H9 (cell line): Measurements from ENCODE around the gene FUT8. TPM values are rescaled to one million over a fixed set of nuclear protein-coding genes. Genes with fewer than 3 reads are reported as not detected.

Experiments
- DNase-seq: peaks from one replicate; pipeline ENCODE4 v3.0.0-alpha.2; 2017
- H2AFZ ChIP-seq: one replicate; pipeline ENCODE4 v1.6.1; 2013; ENCODE audit warnings: mild to moderate bottlenecking, low read length, control low read depth, moderate library complexity
- H2AK5ac ChIP-seq: 2 replicates; pipeline ENCODE4 v1.6.1; 2013; ENCODE audit warnings: low read length, control low read depth, mixed read lengths; ENCODE audit not compliant: insufficient read length
- H2BK120ac ChIP-seq: one replicate; pipeline ENCODE4 v1.6.1; 2013; ENCODE audit warnings: low read depth, mild to moderate bottlenecking, low read length, control low read depth, inconsistent platforms; ENCODE audit not compliant: poor library complexity, severe bottlenecking
- H2BK12ac ChIP-seq: 2 replicates; pipeline ENCODE4 v1.6.1; 2013; ENCODE audit warnings: low read length, control low read depth, mixed read lengths, low read depth; ENCODE audit not compliant: insufficient read length
- H2BK15ac ChIP-seq: 2 replicates; pipeline ENCODE4 v1.6.1; 2013; ENCODE audit warnings: low read depth, low read length, control low read depth
- H2BK20ac ChIP-seq: one replicate; pipeline ENCODE4 v1.6.1; 2013; ENCODE audit warnings: low read depth, mild to moderate bottlenecking, low read length, control low read depth, inconsistent platforms; ENCODE audit not compliant: poor library complexity, severe bottlenecking
- H2BK5ac ChIP-seq: 2 replicates; pipeline ENCODE4 v1.6.1; 2013; ENCODE audit warnings: low read length, control low read depth, mixed read lengths; ENCODE audit not compliant: insufficient read length
- H3K14ac ChIP-seq: 2 replicates; pipeline ENCODE4 v1.6.1; 2013; ENCODE audit warnings: low read length, control low read depth; ENCODE audit not compliant: insufficient read depth
- H3K18ac ChIP-seq: 2 replicates; pipeline ENCODE4 v1.6.1; 2013; ENCODE audit warnings: low read depth, mild to moderate bottlenecking, mixed read lengths, low read length, control low read depth; ENCODE audit not compliant: insufficient read length
- H3K23ac ChIP-seq: 2 replicates; pipeline ENCODE4 v1.6.1; 2013; ENCODE audit warnings: low read length, control low read depth, mixed read lengths, low read depth; ENCODE audit not compliant: insufficient read length
- H3K23me2 ChIP-seq: 2 replicates; pipeline ENCODE4 v1.6.1; 2013; ENCODE audit warnings: low read depth, mild to moderate bottlenecking, mixed read lengths, low read length, control low read depth; ENCODE audit not compliant: insufficient read length, poor library complexity, severe bottlenecking
- H3K27ac ChIP-seq: 2 replicates; pipeline ENCODE4 v1.5.1; 2013; ENCODE audit warnings: low read length, control low read depth, mixed read lengths, low read depth; ENCODE audit not compliant: insufficient read length
- H3K27me3 ChIP-seq: 2 replicates; pipeline ENCODE4 v1.6.1; 2013; ENCODE audit warnings: low read length, control low read depth, inconsistent platforms; ENCODE audit not compliant: insufficient read depth
- H3K4ac ChIP-seq: 2 replicates; pipeline ENCODE4 v1.6.1; 2013; ENCODE audit warnings: low read depth, mild to moderate bottlenecking, control low read depth, inconsistent platforms, low read length, moderate library complexity
- H3K4me1 ChIP-seq: 2 replicates; pipeline ENCODE4 v1.6.1; 2013; ENCODE audit warnings: low read length, control low read depth, inconsistent platforms; ENCODE audit not compliant: insufficient read depth
- H3K4me2 ChIP-seq: 2 replicates; pipeline ENCODE4 v1.6.1; 2013; ENCODE audit warnings: low read length, control low read depth, mixed read lengths; ENCODE audit not compliant: insufficient read length, insufficient read depth
- H3K56ac ChIP-seq: 2 replicates; pipeline ENCODE4 v1.6.1; 2013; ENCODE audit warnings: low read depth, mild to moderate bottlenecking, mixed read lengths, low read length, control low read depth; ENCODE audit not compliant: insufficient read length
- H3K79me1 ChIP-seq: 2 replicates; pipeline ENCODE4 v1.6.1; 2013; ENCODE audit warnings: low read depth, mild to moderate bottlenecking, moderate library complexity, low read length, control low read depth, inconsistent platforms; ENCODE audit not compliant: insufficient read depth, poor library complexity, severe bottlenecking
- H3K79me2 ChIP-seq: 2 replicates; pipeline ENCODE4 v1.6.1; 2013; ENCODE audit warnings: low read length, control low read depth, inconsistent platforms; ENCODE audit not compliant: insufficient read depth
- H3K9ac ChIP-seq: 2 replicates; pipeline ENCODE4 v1.6.1; 2013; ENCODE audit warnings: low read length, control low read depth, mixed read lengths; ENCODE audit not compliant: insufficient read length; ENCODE audit errors: extremely low read depth
- H3K9me3 ChIP-seq: one replicate; pipeline ENCODE4 v1.6.1; 2013; ENCODE audit warnings: low read depth, low read length, inconsistent platforms; ENCODE audit not compliant: control insufficient read depth
- H3T11ph ChIP-seq: one replicate; pipeline ENCODE4 v1.6.1; 2013; ENCODE audit warnings: mild to moderate bottlenecking, low read length, control low read depth, inconsistent platforms
- H4K20me1 ChIP-seq: one replicate; pipeline ENCODE4 v1.6.1; 2013; ENCODE audit not compliant: control insufficient read depth, insufficient read length, insufficient read depth
- H4K5ac ChIP-seq: 2 replicates; pipeline ENCODE4 v1.6.1; 2013; ENCODE audit warnings: low read depth, mild to moderate bottlenecking, mixed read lengths, low read length, control low read depth; ENCODE audit not compliant: insufficient read length
- H4K8ac ChIP-seq: replicated peaks from 2 replicates; pipeline ENCODE4 v1.6.1; 2013; ENCODE audit warnings: low read length, control low read depth, mixed read lengths, low read depth; ENCODE audit not compliant: insufficient read length
- H4K91ac ChIP-seq: 2 replicates; pipeline ENCODE4 v1.6.1; 2013; ENCODE audit warnings: low read depth, mild to moderate bottlenecking, moderate library complexity, mixed read lengths, low read length, control low read depth; ENCODE audit not compliant: insufficient read length
- H3K27ac Mint-ChIP-seq, 3 experiments: 2 replicates in 2 of 3; 3 replicates in 1 of 3; pipeline ENCODE4 v1.8.0; 2020 to 2021; ENCODE audit warnings: mixed read lengths in 3 of 3, mild to moderate bottlenecking in 1 of 3, moderate library complexity in 1 of 3
- H3K27me3 Mint-ChIP-seq: 2 replicates; pipeline ENCODE4 v1.8.0; 2021; ENCODE audit warnings: low read depth, mild to moderate bottlenecking, moderate library complexity, mixed read lengths
- H3K36me3 Mint-ChIP-seq, 3 experiments: 2 replicates in 2 of 3; 3 replicates in 1 of 3; pipeline ENCODE4 v1.8.0; 2020 to 2021; ENCODE audit warnings: low read depth in 3 of 3, mixed read lengths in 3 of 3; ENCODE audit not compliant: insufficient read depth in 1 of 3
- H3K4me1 Mint-ChIP-seq, 2 experiments: 2 replicates each; pipeline ENCODE4 v1.8.0; 2020; ENCODE audit warnings: mixed read lengths in 2 of 2
- H3K4me3 Mint-ChIP-seq, 2 experiments: 2 replicates in 1 of 2; 3 replicates in 1 of 2; pipeline ENCODE4 v1.8.0; 2020 to 2021; ENCODE audit warnings: mild to moderate bottlenecking in 2 of 2, mixed read lengths in 2 of 2, moderate library complexity in 1 of 2
- H3K9me3 Mint-ChIP-seq, 2 experiments: 2 replicates in 1 of 2; 3 replicates in 1 of 2; pipeline ENCODE4 v1.8.0; 2020; ENCODE audit warnings: mild to moderate bottlenecking in 2 of 2, mixed read lengths in 2 of 2, moderate library complexity in 1 of 2
- CTCF ChIP-seq: fragments of 200-600 bp; sonication (generic); conservative IDR thresholded peaks from 3 replicates; pipeline ENCODE4 v1.8.0; 2021; ENCODE audit warnings: antibody characterized with exemption, mild to moderate bottlenecking
- WGBS: extraction: QIAGEN DNeasy Blood & Tissue Kit; methylation state at CpG from one replicate; pipeline ENCODE4 v1.1.7; 2013; ENCODE audit warnings: missing lambda C conversion rate, low lambda C conversion rate, mixed read lengths; ENCODE audit not compliant: insufficient read length; ENCODE audit errors: extremely low coverage; 5-methylcytosine and 5-hydroxymethylcytosine counted together
- total RNA-seq: library from RNA; stranded (reverse); gene quantifications from 2 replicates; pipeline ENCODE4 v1.2.1, GENCODE V29; 2021

Gene FUT8
- total RNA-seq, 1 experiment from 2014 or later, result 44.3 TPM

- H3K27ac ChIP-seq, result no peak overlapping the region
- Mint-ChIP-seq H3K27ac (no peak overlapping the region), H3K9me3 (no peaks in the 10 kb centered on the region), H3K4me1 (no peaks in the 10 kb centered on the region), H3K27me3 (no peaks in the 10 kb centered on the region), H3K4me3 (no peak overlapping the region), H3K36me3 (no peaks in the 10 kb centered on the region)
- H3T11ph ChIP-seq, result no peak overlapping the region
- no peaks in the 10 kb centered on the region for H3K79me1 ChIP-seq
- H3K27me3 ChIP-seq, result no peaks in the 10 kb centered on the region
- no peak overlapping the region for H2BK12ac ChIP-seq
- no peak overlapping the region for H2BK120ac ChIP-seq
- H3K18ac ChIP-seq, result no peak overlapping the region
- no peak overlapping the region for H2AFZ ChIP-seq
- no peak overlapping the region for H4K5ac ChIP-seq
- H3K56ac ChIP-seq, result no peak overlapping the region
- WGBS, result no CpG with 5 or more reads among the region's 3 CpGs
- H2BK15ac ChIP-seq, result no peak overlapping the region
- H2BK5ac ChIP-seq, result no peak overlapping the region
- H3K4me2 ChIP-seq, result no peak overlapping the region
- H3K4me1 ChIP-seq, result no peaks in the 10 kb centered on the region
- no peak for TF ChIP-seq CTCF
- H3K4ac ChIP-seq, result no peak overlapping the region
- H4K91ac ChIP-seq, result no peak overlapping the region
- H3K23ac ChIP-seq, result no peak overlapping the region
- no peaks in the 10 kb centered on the region for H4K20me1 ChIP-seq
- H3K9me3 ChIP-seq, result no peaks in the 10 kb centered on the region
- no peaks in the 10 kb centered on the region for H3K79me2 ChIP-seq
- no peak overlapping the region for H3K9ac ChIP-seq
- no peak overlapping the region for H4K8ac ChIP-seq
- H3K23me2 ChIP-seq, result no peaks in the 10 kb centered on the region
- no peak overlapping the region for H2AK5ac ChIP-seq
- no peak overlapping the region for H2BK20ac ChIP-seq
- no peak overlapping the region for H3K14ac ChIP-seq
- DNase-seq, result no peak
These were observed 188.2 kb downstream of the FUT8 start for GRCh38 chr14:65600742-65601141.
